Upper lobe of left lung (tissue), 4 donors: ENCODE data around the gene NDUFB7.

ENCODE experiments used
- CTCF ChIP-seq, 6 experiments: fragments of 450-650 bp in 4 of 6; fragments of 200-600 bp in 2 of 6; sonication (generic) in 2 of 6; IDR thresholded peaks; one replicate each; pipeline ENCODE4 v1.5.1; 2016 to 2019; ENCODE audit warnings: antibody characterized with exemption in 6 of 6
- EP300 ChIP-seq, 4 donors: sonication (generic); formaldehyde crosslinking; IDR thresholded peaks; one replicate each; pipeline ENCODE4 v1.5.1; 2017; ENCODE audit warnings: antibody characterized with exemption in 4 of 4, control low read depth in 2 of 4

- TF ChIP-seq CTCF (IDR thresholded peaks at IDR 0.05): no peak
- TF ChIP-seq EP300 (IDR thresholded peaks at IDR 0.05): no peak
Measured at GRCh38 chr19:14566712-14567077, 5.2 kb downstream of the NDUFB7 start.
